ENCODE measurements around the gene ENOPH1. TPM values are rescaled to one million over a fixed set of nuclear protein-coding genes. Genes with fewer than 3 reads are reported as not detected.

Gene ENOPH1
- polyA plus RNA-seq, 2 donors = 32.6 to 51.7 TPM

DNA sequence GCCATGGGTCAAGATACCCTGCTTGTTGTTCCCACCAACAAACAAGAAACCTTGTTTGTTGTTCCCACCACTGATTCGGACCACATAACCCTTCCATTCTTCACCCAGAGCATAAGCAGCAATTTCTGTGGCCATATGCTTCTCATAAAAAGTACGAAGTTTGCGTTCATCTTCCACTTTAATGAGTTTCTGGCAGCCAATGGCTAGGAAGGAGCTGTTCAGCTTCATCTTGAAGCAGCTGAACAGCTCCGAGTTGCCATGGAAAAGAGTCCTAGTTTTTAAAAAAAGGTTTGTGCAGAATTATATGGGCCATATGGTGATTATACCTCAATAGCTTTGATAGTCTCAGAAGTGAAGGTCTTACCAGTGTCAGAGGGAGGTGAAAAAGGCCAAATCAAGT, 65.3 kb downstream of the ENOPH1 start:
- Histone ChIP-seq H3K27ac (ENCODE audit: low read depth in 2 of 2, low read length in 1 of 2) (no peak overlapping the region), H3K4me3 (ENCODE audit: low read depth in 1 of 2, low read length in 2 of 2) (no peak overlapping the region), H3K9me3 (ENCODE audit: control insufficient read depth in 2 of 2, insufficient read depth in 1 of 2, low read depth in 1 of 2, low read length in 1 of 2) (no peaks in the 10 kb centered on the region), H3K4me1 (ENCODE audit: control insufficient read depth in 2 of 2, insufficient read depth in 2 of 2, low read length in 1 of 2) (no peaks in the 10 kb centered on the region), H3K27me3 (ENCODE audit: control insufficient read depth in 1 of 2, insufficient read depth in 2 of 2, low read length in 2 of 2) (no peaks in the 10 kb centered on the region), H3K36me3 (ENCODE audit: control insufficient read depth in 2 of 2, insufficient read depth in 2 of 2, low read length in 1 of 2) (no peaks in the 10 kb centered on the region)
- WGBS, 2 donors = 92 to 93% methylated on average over 4 of the region's 4 CpGs

DNA sequence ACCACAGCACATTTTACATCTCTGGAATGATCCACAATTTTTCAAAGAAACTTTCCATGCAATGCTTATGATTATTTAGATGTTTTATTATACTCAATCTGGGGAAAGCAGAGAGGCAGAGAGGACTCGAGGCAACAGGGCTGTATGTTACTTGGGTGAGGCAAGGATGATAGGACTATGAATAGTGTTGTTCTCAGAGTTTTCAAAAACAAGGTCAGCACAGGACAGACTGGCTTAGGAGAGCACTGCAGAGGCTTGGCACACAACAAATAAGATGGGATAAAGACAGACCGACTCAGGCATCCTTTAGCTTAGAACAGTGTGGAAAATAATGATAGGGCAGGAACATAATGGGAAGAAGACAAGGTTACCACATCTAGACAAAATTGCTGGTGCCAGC, 66.0 kb downstream of the ENOPH1 start:
- WGBS, 2 donors = 84 to 87% methylated on average over 2 of the region's 2 CpGs
- no peaks in the 10 kb centered on the region for H3K4me1 ChIP-seq (ENCODE audit: control insufficient read depth in 2 of 2, insufficient read depth in 2 of 2, low read length in 1 of 2)
- H3K27ac ChIP-seq (ENCODE audit: low read depth in 2 of 2, low read length in 1 of 2) = no peak overlapping the region
- no peaks in the 10 kb centered on the region for H3K36me3 ChIP-seq (ENCODE audit: control insufficient read depth in 2 of 2, insufficient read depth in 2 of 2, low read length in 1 of 2)
- H3K9me3 ChIP-seq (ENCODE audit: control insufficient read depth in 2 of 2, insufficient read depth in 1 of 2, low read depth in 1 of 2, low read length in 1 of 2) = no peaks in the 10 kb centered on the region
- H3K27me3 ChIP-seq (ENCODE audit: control insufficient read depth in 1 of 2, insufficient read depth in 2 of 2, low read length in 2 of 2) = no peaks in the 10 kb centered on the region
- no peak overlapping the region for H3K4me3 ChIP-seq (ENCODE audit: low read depth in 1 of 2, low read length in 2 of 2)

DNA sequence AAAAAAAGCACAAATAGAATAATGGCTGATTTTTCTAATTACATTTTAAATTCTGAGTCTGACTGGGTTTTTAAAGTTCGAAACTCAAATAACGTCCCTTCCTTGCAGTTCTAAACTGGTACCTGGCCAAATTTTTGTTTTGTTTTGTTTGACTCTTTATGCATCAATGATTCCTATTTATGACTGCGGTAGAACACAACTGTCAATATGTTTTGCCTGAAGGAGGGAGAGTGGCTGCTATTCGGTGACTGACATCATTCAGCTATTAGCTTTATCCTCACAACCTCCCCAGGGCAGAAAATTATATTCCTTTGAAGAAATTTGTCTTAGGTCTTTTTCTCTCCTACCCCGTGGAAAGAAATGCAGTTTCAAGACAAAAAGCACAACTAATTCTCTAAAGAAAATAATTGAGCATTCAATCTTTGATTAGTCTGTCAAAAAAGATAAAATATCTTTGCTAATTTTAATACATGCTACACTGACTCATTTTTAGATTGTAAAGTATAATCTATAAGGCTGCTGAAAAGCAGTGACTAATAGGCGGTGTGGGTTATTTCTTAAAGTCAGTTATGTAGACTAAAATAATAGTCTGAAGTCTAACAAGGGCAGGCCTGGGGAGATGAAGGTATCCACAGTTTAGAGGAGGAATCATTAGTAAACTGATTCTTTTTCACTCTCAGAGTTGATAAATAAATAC, 69.5 kb downstream of the ENOPH1 start:
- Histone ChIP-seq H3K4me1 (ENCODE audit: control insufficient read depth in 2 of 2, insufficient read depth in 2 of 2, low read length in 1 of 2) (no peaks in the 10 kb centered on the region), H3K4me3 (ENCODE audit: low read depth in 1 of 2, low read length in 2 of 2) (no peak overlapping the region), H3K36me3 (ENCODE audit: control insufficient read depth in 2 of 2, insufficient read depth in 2 of 2, low read length in 1 of 2) (no peaks in the 10 kb centered on the region), H3K27ac (ENCODE audit: low read depth in 2 of 2, low read length in 1 of 2) (no peak overlapping the region), H3K27me3 (ENCODE audit: control insufficient read depth in 1 of 2, insufficient read depth in 2 of 2, low read length in 2 of 2) (no peaks in the 10 kb centered on the region), H3K9me3 (ENCODE audit: control insufficient read depth in 2 of 2, insufficient read depth in 1 of 2, low read depth in 1 of 2, low read length in 1 of 2) (no peaks in the 10 kb centered on the region)
- WGBS, 2 donors = 59 to 79% methylated on average over 6 of the region's 6 CpGs

GRCh38 chr4:82500435-82501153, 70.2 kb downstream of the ENOPH1 start:
- H3K36me3 ChIP-seq (ENCODE audit: control insufficient read depth in 2 of 2, insufficient read depth in 2 of 2, low read length in 1 of 2) = no peaks in the 10 kb centered on the region
- H3K4me3 ChIP-seq (ENCODE audit: low read depth in 1 of 2, low read length in 2 of 2) = no peak overlapping the region
- H3K27ac ChIP-seq (ENCODE audit: low read depth in 2 of 2, low read length in 1 of 2) = no peak overlapping the region
- H3K9me3 ChIP-seq (ENCODE audit: control insufficient read depth in 2 of 2, insufficient read depth in 1 of 2, low read depth in 1 of 2, low read length in 1 of 2) = no peaks in the 10 kb centered on the region
- no peaks in the 10 kb centered on the region for H3K27me3 ChIP-seq (ENCODE audit: control insufficient read depth in 1 of 2, insufficient read depth in 2 of 2, low read length in 2 of 2)
- 60 to 61% methylated on average over 5 of the region's 5 CpGs for WGBS, 2 donors
- H3K4me1 ChIP-seq (ENCODE audit: control insufficient read depth in 2 of 2, insufficient read depth in 2 of 2, low read length in 1 of 2) = no peaks in the 10 kb centered on the region

GRCh38 chr4:82501154-82501442, 70.7 kb downstream of the ENOPH1 start:
- no peaks in the 10 kb centered on the region for H3K27me3 ChIP-seq (ENCODE audit: control insufficient read depth in 1 of 2, insufficient read depth in 2 of 2, low read length in 2 of 2)
- H3K27ac ChIP-seq (ENCODE audit: low read depth in 2 of 2, low read length in 1 of 2) = no peak overlapping the region
- WGBS, 2 donors = 88 to 92% methylated on average over 2 of the region's 2 CpGs
- H3K36me3 ChIP-seq (ENCODE audit: control insufficient read depth in 2 of 2, insufficient read depth in 2 of 2, low read length in 1 of 2) = no peaks in the 10 kb centered on the region
- H3K4me3 ChIP-seq (ENCODE audit: low read depth in 1 of 2, low read length in 2 of 2) = no peak overlapping the region
- H3K4me1 ChIP-seq (ENCODE audit: control insufficient read depth in 2 of 2, insufficient read depth in 2 of 2, low read length in 1 of 2) = no peaks in the 10 kb centered on the region
- H3K9me3 ChIP-seq (ENCODE audit: control insufficient read depth in 2 of 2, insufficient read depth in 1 of 2, low read depth in 1 of 2, low read length in 1 of 2) = no peaks in the 10 kb centered on the region

DNA sequence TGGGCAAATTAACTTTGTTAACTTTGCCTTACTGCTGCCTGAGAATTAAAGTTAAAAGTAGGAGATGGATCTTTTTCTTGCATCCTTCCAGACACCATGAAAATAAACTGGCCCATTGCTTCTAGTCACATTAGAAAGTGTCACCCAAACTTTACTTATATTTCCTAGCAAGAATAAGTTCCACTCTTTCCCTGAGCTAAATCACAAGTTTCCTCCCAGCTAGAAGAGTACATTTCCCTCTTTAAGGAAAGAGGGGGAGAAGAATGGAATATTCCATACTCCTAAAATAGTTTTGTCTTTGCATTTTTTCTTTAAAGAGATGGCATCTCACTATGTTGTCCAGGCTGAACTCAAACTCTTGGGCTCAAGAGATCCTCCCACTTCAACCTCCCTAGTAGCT, 77.6 kb downstream of the ENOPH1 start:
- Histone ChIP-seq H3K27ac (ENCODE audit: low read depth in 2 of 2, low read length in 1 of 2) (no peak overlapping the region), H3K4me3 (ENCODE audit: low read depth in 1 of 2, low read length in 2 of 2) (no peak overlapping the region), H3K27me3 (ENCODE audit: control insufficient read depth in 1 of 2, insufficient read depth in 2 of 2, low read length in 2 of 2) (no peaks in the 10 kb centered on the region), H3K4me1 (ENCODE audit: control insufficient read depth in 2 of 2, insufficient read depth in 2 of 2, low read length in 1 of 2) (no peaks in the 10 kb centered on the region), H3K36me3 (ENCODE audit: control insufficient read depth in 2 of 2, insufficient read depth in 2 of 2, low read length in 1 of 2) (no peaks in the 10 kb centered on the region), H3K9me3 (ENCODE audit: control insufficient read depth in 2 of 2, insufficient read depth in 1 of 2, low read depth in 1 of 2, low read length in 1 of 2) (no peaks in the 10 kb centered on the region)

DNA sequence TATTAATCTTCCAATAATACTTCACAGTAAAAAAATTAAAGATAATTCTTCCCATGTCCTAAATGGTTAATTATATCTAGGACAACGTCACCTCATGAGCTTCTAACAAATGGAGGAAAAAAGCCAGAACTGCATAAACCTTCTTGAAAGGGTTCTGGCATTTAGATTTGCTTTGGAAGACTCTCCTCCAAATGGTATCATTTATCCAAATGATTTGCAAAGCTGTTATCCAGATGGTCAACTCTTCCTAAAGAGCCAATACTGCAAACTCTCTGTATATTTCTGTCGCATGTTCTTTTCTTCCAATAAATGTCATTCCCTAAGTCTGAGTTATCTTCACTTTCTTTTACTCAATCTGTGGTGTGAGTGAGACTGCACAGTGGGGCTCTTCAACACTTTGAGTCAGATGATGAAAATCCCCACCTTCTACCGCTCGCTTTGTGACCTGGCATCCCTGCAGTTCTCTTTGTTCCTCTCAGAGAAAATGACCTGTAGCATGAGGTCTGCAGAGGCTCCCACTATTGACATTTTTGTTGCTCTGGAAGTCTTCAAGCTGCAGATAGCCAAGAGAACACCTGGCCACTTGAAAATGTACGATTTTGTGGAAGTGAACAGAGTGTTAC, 78.5 kb downstream of the ENOPH1 start:
- WGBS, 2 donors = 71 to 73% methylated on average over 5 of the region's 5 CpGs
- Histone ChIP-seq H3K9me3 (ENCODE audit: control insufficient read depth in 2 of 2, insufficient read depth in 1 of 2, low read depth in 1 of 2, low read length in 1 of 2) (no peaks in the 10 kb centered on the region), H3K36me3 (ENCODE audit: control insufficient read depth in 2 of 2, insufficient read depth in 2 of 2, low read length in 1 of 2) (no peaks in the 10 kb centered on the region), H3K27me3 (ENCODE audit: control insufficient read depth in 1 of 2, insufficient read depth in 2 of 2, low read length in 2 of 2) (no peaks in the 10 kb centered on the region), H3K4me1 (ENCODE audit: control insufficient read depth in 2 of 2, insufficient read depth in 2 of 2, low read length in 1 of 2) (no peaks in the 10 kb centered on the region), H3K27ac (ENCODE audit: low read depth in 2 of 2, low read length in 1 of 2) (no peak overlapping the region), H3K4me3 (ENCODE audit: low read depth in 1 of 2, low read length in 2 of 2) (no peak overlapping the region)

DNA sequence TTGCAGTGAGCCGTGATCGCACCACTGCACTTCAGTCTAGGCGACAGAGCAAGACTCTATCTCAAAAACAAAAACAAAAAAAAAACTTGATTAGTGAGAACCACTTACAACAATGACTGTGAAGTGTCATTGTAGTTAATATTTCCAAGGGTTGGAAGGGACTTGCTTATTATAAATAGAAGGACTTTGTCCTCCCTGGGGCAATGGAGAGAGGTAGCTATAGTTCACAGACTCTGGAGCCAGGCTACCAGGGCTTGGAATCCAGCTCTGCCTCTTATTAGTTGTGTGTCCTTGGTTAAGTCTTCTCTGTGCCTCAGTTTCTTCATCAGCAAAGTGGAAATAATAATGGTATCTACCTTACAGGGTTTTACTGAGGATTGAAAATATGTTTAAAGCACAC, 79.8 kb downstream of the ENOPH1 start:
- Histone ChIP-seq H3K27ac (ENCODE audit: low read depth in 2 of 2, low read length in 1 of 2) (no peak overlapping the region), H3K4me3 (ENCODE audit: low read depth in 1 of 2, low read length in 2 of 2) (no peak overlapping the region), H3K27me3 (ENCODE audit: control insufficient read depth in 1 of 2, insufficient read depth in 2 of 2, low read length in 2 of 2) (no peaks in the 10 kb centered on the region), H3K4me1 (ENCODE audit: control insufficient read depth in 2 of 2, insufficient read depth in 2 of 2, low read length in 1 of 2) (no peaks in the 10 kb centered on the region), H3K36me3 (ENCODE audit: control insufficient read depth in 2 of 2, insufficient read depth in 2 of 2, low read length in 1 of 2) (no peaks in the 10 kb centered on the region), H3K9me3 (ENCODE audit: control insufficient read depth in 2 of 2, insufficient read depth in 1 of 2, low read depth in 1 of 2, low read length in 1 of 2) (no peaks in the 10 kb centered on the region)
- 87 to 97% methylated on average over 3 of the region's 3 CpGs for WGBS, 2 donors
